NCI-H1417 treated with DMSO at 0.1 percent for 48 hours (cell line): Measurements from ENCODE around the gene DDOST.
"Not testable (repeated sequence)": the region's sequence is repeated elsewhere in the genome, so short reads cannot be mapped to it uniquely, and the experiment has no call there.

Experiments
- DNase-seq: peaks from one replicate; lab custom pipeline; 2025; lab: John Stamatoyannopoulos, UW

Gene DDOST

GRCh38 chr1:20624709-20625108 lies 36.5 kb downstream of the DDOST start:
- no peak for DNase-seq

GRCh38 chr1:20621012-20621411 lies 40.2 kb downstream of the DDOST start:
- no peak for DNase-seq

GRCh38 chr1:20619999-20620398 lies 41.2 kb downstream of the DDOST start:
- DNase-seq = no peak

DNA sequence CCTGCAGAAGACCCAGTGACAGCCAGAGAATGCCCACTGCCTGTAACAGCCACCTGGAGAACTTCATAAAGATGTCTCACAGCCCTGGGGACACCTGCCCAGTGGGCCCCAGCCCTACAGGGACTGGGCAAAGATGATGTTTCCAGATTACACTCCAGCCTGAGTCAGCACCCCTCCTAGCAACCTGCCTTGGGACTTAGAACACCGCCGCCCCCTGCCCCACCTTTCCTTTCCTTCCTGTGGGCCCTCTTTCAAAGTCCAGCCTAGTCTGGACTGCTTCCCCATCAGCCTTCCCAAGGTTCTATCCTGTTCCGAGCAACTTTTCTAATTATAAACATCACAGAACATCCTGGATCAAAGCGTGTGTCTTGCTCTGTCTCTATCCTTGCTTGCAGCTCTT lies 42.6 kb downstream of the DDOST start:
- no peak for DNase-seq

GRCh38 chr1:20616847-20617487 lies 44.2 kb downstream of the DDOST start:
- no peak for DNase-seq

DNA sequence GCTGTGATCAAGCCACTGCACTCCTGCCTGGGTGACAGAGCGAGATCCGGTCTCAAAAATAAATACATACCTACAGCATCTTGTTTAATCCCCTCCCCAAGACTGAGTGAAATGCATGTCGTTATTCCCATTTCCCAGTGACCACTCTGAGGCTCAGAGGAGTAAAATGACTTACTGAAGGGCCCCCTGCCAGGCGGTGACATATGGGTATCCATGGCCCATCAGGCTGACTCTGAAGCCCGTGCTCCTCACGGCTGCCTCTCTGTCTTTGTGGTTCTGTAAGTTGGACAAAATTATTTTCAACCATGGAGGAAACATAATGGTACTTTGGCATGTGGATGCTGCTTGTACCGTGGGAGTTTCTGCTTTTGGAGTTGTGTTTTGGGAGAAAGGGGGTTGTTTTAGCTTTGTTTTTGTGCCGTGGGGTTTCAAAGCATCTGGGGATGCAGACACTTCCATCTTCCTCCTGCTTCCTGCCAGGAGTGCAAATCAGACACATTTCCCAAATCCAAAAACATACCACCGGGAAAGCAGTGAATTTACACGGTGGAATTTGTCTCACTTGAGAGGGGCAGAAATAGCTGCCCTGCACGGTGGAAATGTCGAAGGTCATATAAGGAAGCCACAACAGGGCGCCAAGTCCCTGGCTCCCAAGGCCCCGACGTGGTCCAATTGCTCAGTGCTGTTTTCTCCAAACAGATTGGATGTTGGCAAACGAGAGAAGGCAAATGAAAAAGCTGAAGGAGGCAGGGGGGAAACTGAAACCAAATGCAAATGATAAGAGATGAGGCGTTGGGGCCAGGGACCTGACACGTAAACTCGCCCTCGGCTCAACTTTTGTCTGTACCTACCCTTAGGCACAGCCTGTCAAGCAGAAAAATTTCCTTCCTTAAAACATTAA lies 45.0 kb downstream of the DDOST start:
- no peak for DNase-seq

DNA sequence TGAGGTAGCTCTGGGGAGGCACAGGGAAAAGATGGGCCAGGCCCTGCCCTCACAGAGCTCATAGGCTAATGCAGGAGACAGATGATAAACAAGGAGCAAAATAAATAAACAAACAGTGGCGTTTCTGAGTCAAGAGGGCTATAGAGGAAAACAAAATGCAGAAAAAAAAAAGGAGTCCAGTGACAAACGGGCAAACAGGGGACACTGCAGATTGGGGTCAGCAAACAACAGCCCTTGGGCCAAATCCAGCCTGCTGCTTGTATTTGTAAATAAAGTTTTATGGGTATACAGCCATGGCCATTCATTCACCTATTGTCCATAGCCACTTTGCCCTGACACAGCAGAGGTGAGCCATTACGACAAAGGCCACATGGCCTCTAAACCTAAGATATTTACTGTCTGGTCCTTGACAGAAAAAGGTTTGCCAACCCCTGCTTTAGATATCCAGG lies 47.0 kb downstream of the DDOST start:
- no peak for DNase-seq

DNA sequence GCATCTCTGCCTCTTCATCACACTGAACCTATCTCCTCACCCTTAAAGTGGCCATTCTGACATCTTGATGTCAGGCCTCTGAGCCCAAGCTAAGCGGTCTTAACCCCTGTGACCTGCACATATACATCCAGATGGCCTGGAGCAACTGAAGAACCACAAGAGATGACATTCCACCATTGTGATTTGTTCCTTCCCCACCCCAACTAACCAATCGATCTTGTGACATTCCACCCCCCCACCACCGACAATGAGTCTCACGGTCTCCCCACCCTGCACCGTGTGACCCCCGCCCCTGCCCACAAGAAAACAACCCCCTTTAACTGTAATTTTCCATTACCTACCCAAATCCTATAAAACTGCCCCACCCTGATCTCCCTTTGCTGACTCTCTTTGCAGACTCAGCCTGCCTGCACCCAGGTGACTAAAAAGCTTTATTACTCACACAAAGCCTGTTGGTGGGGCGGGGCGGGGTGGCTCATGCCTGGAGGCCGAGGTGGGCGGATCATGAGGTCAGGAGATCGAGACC lies 48.9 kb downstream of the DDOST start:
- no peak for DNase-seq

- no peak for DNase-seq
Observed at GRCh38 chr1:20611652-20612051, 49.5 kb downstream of the DDOST start.

- no peak for DNase-seq
Observed at GRCh38 chr1:20610970-20611369, 50.2 kb downstream of the DDOST start.

DNA sequence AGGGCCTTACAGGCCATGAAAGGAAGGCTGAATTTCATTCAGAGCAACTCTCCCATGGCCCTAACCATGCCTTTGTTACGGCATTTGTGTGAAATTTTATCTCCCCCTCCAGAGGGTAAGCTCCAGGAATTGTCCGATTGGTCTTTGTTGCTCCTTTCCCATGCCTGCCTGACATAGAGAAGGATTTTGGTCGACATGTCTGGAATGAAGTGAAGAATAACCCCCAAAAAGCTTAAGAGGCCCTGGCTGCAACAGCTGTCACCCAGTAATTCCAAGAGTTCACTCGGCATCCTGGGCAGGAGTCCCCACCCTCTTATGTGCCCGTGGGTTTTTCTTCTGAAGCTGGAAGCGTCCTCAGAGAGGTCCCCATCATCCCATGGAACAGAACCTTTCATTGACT lies 51.6 kb downstream of the DDOST start:
- DNase-seq = no peak

DNA sequence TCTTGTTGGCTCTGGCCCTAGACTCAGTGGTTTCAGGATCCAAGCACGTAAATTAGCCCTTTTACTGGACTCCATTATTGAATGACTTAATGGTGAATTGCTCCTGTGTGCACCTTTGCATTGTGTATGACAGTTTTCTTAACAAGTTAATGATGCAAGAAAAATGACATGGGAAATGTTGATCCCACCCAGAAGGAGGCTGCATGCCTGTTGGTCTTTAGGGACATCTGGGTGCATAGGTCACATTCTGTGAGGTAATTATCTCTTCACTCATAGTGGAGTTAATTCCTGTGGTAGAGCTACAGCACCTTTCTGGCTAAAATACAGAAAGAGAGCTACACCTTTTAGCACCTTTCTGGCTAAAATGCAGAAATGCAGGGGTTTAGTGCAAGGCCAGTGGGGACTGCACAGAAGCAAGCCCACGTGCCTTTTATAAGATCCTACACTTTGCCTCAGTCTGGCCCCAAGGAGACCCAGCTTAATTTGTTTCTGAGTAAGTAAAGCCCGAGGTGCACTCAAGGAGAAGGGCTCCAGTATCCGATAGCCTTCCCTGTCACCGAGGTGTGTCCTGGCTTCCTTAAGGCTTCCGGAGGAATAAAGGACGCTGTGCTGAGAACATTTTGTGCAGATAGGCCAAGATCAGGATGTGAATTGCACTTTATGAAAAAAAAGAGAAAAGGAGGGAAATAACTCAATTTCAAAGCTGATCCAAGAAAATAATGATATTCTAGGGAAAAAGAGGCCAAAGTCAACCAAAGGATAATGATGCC lies 54.2 kb downstream of the DDOST start:
- not testable (repeated sequence) for DNase-seq

GRCh38 chr1:20604678-20605077 lies 56.5 kb downstream of the DDOST start:
- DNase-seq = no peak

DNA sequence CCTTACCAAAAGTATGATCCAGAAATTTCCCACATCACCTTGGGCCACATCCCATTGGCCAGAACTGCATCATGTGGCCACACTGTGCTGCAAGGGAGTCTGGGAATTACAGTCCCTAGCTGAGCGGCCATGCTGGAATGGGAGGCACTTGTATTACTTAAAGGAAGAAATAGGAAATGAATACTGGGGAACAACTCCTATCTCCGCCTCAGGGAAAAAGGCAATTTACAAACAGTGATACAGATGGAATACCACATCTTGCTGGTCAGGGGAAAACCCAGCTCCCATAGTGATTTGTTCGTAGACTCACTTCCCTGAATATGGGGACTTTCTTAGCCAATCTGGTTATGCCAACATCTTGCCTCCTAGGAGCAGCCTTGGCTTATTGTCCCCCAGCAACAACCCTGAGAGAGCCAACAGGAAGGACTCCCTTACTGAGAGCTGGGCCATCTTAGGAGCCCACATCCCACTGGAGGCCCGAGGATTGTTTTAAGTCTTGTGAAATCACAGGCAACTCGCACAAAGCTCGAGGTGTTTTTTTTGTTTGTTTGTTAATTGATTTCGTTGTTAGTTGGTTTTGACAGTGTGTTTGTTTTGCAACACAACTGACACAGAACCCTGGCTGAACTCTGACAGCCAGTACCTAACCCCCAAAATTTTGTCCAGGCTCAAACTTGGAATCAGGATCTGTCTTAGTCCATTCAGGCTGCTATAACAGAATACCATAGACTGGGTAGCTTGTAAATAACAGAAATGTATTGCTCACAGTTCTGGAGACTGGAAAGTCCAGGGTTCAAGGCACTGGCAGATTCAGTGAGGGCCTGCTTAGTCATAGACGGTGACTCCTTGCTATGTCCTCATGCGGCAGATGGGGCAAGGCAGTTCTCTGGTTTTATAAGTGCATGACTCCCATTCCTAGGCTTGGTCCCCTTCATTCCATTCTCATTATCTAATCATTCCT lies 57.4 kb downstream of the DDOST start:
- DNase-seq = no peak

DNA sequence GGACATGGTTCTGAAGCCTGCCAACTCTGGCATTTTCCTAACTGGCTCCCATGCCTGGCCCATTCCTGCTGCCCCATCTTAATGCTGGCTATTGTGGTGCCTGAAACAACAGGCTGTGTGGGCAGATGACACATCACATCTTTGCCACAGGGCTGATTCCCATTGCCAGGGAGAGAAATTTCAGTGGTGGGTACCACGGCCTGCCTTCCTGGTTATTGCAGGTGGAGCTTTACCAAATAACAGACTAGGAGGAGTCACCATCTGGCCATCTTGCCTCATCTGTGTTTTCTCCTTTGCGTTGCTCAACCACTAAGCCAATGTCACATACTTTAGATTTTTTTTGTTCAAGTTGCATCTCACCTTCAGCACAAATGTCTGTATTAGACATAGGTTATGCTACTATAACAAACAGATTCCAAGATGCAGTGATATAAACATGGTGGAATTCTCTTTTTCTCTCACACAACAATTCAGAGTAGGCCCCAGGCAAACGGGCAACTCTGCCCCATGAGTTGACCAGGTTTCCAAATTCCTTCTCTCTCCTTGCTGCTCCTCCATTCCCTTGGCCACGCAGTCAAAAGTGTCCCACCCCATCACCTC lies 58.2 kb downstream of the DDOST start:
- no peak for DNase-seq
